Activated CD4-positive, alpha-beta T cell treated with anti-CD3 and anti-CD28 coated beads for 36 hours (primary cell): ENCODE measurements around the gene ULBP3. TPM values are rescaled to one million over a fixed set of nuclear protein-coding genes. Genes with fewer than 3 reads are reported as not detected.
A peak's percentile ranks its signal among the peaks of the same experiment; 100 is the strongest.
"Not testable (repeated sequence)": the region's sequence is repeated elsewhere in the genome, so short reads cannot be mapped to it uniquely, and the experiment has no call there.

ENCODE experiments used
- ATAC-seq: fragments of 200-7000 bp; cut with Tn5 transposase; one replicate; pipeline ENCODE4 v1.10.0; 2021; ENCODE audit warnings: mild to moderate bottlenecking, moderate library complexity
- CTCF ChIA-PET: fragments of 350-600 bp; sonication (Branson Sonifier 250); formaldehyde crosslinking; loops from one replicate; lab custom pipeline; 2021; ENCODE audit warnings: antibody characterized with exemption; lab: Charles Lee
- POLR2A ChIA-PET: fragments of 350-600 bp; sonication (Branson Sonifier 250); formaldehyde crosslinking; loops from one replicate; lab custom pipeline; 2021; ENCODE audit warnings: antibody characterized with exemption, inconsistent platforms; lab: Charles Lee
- DNase-seq: peaks from one replicate; pipeline ENCODE4 v3.0.0-alpha.2; 2020
- H3K27ac Mint-ChIP-seq: one replicate; pipeline ENCODE4 v1.8.0; 2021; ENCODE audit warnings: mixed read lengths
- H3K27me3 Mint-ChIP-seq: one replicate; pipeline ENCODE4 v1.8.0; 2021; ENCODE audit warnings: mixed read lengths
- H3K36me3 Mint-ChIP-seq: one replicate; pipeline ENCODE4 v1.8.0; 2021; ENCODE audit warnings: low read depth, mixed read lengths
- H3K4me1 Mint-ChIP-seq: one replicate; pipeline ENCODE4 v1.8.0; 2021; ENCODE audit warnings: mixed read lengths
- H3K4me3 Mint-ChIP-seq: one replicate; pipeline ENCODE4 v1.8.0; 2021; ENCODE audit warnings: mild to moderate bottlenecking, moderate library complexity, mixed read lengths
- H3K9me3 Mint-ChIP-seq: one replicate; pipeline ENCODE4 v1.8.0; 2021; ENCODE audit warnings: low read depth, mixed read lengths
- intact Hi-C, 2 experiments: fragments of 100-400 bp; cut with DNase I in 1 of 2; cut with micrococcal nuclease in 1 of 2; formaldehyde crosslinking; loops; one replicate each; pipeline versions ENCODE4 v1.14.2 to v1.15.1; 2022 to 2024; cut with DNase I, micrococcal nuclease
- total RNA-seq, 2 experiments: library from RNA; stranded (reverse); gene quantifications; one replicate each; pipeline ENCODE4 v1.2.3, GENCODE V29; 2021

The ULBP3 gene
- total RNA-seq, 2 experiments from 2014 or later: 0.46 to 0.77 TPM

GRCh38 chr6:150076196-150076893, 7.4 kb upstream of the ULBP3 start:
- Mint-ChIP-seq H3K4me3 (no peak overlapping the region), H3K4me1 (peaks cover 25% of the 10 kb centered on the region), H3K27me3 (peaks cover 34% of the 10 kb centered on the region), H3K36me3 (no peaks in the 10 kb centered on the region), H3K9me3 (no peaks in the 10 kb centered on the region), H3K27ac (no peak overlapping the region)
- POLR2A ChIA-PET: no interaction called here
- peak; percentile 23 for ATAC-seq
- intact Hi-C loops: loop anchor here in 1 of 2 experiments (10.0 kb wide), 1 partner anchor 168 kb away; no protein-coding TSS in a partner anchor
- CTCF ChIA-PET: interaction anchor here (1.1 to 7.7 kb wide), 3 partner anchors 11 to 318 kb away, joined by 3 to 56 read pairs (median 3); no protein-coding TSS in a partner anchor
- no peak for DNase-seq

- H3K27ac Mint-ChIP-seq: no peak overlapping the region
- no peaks in the 10 kb centered on the region for H3K36me3 Mint-ChIP-seq
- ChIA-PET POLR2A (no interaction called here), CTCF (interaction anchor here (0.6 kb wide), 1 partner anchor 123 kb away, joined by 3 read pairs; no protein-coding TSS in a partner anchor)
- no peak for ATAC-seq
- peaks cover 32% of the 10 kb centered on the region for H3K27me3 Mint-ChIP-seq
- H3K4me3 Mint-ChIP-seq: no peak overlapping the region
- H3K9me3 Mint-ChIP-seq: no peaks in the 10 kb centered on the region
- intact Hi-C loops: loop anchor here in 1 of 2 experiments (10.0 kb wide), 1 partner anchor 170 kb away; no protein-coding TSS in a partner anchor
- H3K4me1 Mint-ChIP-seq: peaks cover 22% of the 10 kb centered on the region
- no peak for DNase-seq
These were observed 6.1 kb upstream of the ULBP3 start for GRCh38 chr6:150075034-150075421.

DNA sequence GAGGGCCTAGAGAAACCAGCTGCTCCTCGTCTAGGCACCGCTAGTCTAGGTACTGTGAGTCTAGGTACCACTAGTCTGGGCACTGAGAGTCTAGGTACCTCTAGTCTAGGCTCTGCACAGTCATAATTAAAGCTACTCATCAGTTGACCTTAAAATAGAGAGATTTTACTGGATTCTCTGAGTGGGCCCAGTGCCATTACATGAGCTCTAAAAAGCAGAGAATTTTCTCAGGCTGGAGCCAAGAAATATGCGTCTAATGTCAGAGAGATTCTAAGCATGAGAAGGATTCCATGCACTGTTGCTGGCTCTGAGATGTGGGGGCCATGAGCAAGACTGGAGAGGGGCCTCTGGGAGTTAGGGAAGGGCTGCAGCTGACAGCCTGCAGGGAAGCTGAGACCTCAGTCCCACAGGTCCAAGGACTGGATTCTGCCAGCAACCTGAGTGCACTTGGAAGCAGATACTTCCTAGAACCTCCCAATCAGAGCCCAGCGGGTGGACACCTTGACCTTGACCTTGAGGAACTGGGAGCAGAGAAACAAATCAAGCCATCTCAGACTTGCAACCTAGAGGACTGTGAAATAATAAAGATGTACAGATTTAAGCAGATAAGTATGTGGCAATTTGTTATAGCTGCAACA, 5.6 kb upstream of the ULBP3 start:
- intact Hi-C loops: loop anchor here in 1 of 2 experiments (10.0 kb wide), 1 partner anchor 170 kb away; no protein-coding TSS in a partner anchor
- POLR2A ChIA-PET, H3K4me3 Mint-ChIP-seq, DNase-seq, H3K27ac Mint-ChIP-seq, ATAC-seq, H3K36me3 Mint-ChIP-seq, H3K9me3 Mint-ChIP-seq: not testable (repeated sequence)
- CTCF ChIA-PET: interaction anchor here (0.6 kb wide), 2 partner anchors 123 to 236 kb away, joined by 3 read pairs; no protein-coding TSS in a partner anchor
- peaks cover 17% of the 10 kb centered on the region for H3K4me1 Mint-ChIP-seq
- H3K27me3 Mint-ChIP-seq: peaks cover 32% of the 10 kb centered on the region

GRCh38 chr6:150072201-150072600, 3.3 kb upstream of the ULBP3 start:
- ChIA-PET CTCF (interaction anchor here (0.8 to 2.1 kb wide), 4 partner anchors 9 to 321 kb away, joined by 3 to 8 read pairs (median 6); no protein-coding TSS in a partner anchor), POLR2A (no interaction called here)
- Mint-ChIP-seq H3K27ac (no peak overlapping the region), H3K9me3 (no peaks in the 10 kb centered on the region), H3K4me1 (peaks cover 17% of the 10 kb centered on the region), H3K4me3 (no peak overlapping the region), H3K36me3 (no peaks in the 10 kb centered on the region), H3K27me3 (peaks cover 24% of the 10 kb centered on the region)
- ATAC-seq (peak; percentile 31), DNase-seq (peak; percentile 70)
- intact Hi-C loops: loop anchor here in 1 of 2 experiments (10.0 kb wide), 1 partner anchor 173 kb away; no protein-coding TSS in a partner anchor

DNA sequence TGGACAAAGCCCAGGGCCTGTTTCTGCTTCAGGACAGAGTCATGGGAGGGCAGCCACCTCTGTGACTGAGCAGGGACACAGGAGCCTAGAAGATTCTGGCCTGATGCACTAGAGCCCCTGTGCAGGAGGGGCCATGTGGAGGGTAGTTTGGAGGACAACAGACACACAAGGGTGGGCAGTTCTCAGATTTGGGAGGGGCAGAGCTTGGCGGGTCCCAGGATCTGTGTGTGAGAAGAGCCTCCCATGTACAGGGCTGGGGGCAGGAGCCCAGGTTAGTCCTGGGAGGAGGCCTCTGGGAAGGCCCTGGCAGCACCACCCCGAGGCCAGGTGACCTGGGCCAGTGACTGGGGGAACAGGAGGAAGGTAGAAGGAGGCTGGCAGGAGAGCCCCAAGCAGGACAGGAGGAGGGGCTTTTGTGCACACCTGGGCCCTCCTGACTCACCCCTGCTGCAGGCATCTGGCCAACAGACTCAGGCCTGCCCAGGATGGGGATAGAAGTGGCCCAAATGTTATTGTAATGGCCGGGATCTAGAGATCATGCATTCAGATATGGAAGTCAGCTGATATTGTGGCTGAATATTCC, 1.4 kb upstream of the ULBP3 start:
- ATAC-seq: no peak
- Mint-ChIP-seq H3K27me3 (peaks cover 26% of the 10 kb centered on the region), H3K27ac (no peak overlapping the region), H3K36me3 (no peaks in the 10 kb centered on the region), H3K4me3 (no peak overlapping the region), H3K4me1 (peaks cover 9% of the 10 kb centered on the region), H3K9me3 (no peaks in the 10 kb centered on the region)
- ChIA-PET POLR2A (no interaction called here), CTCF (interaction anchor here (0.6 to 2.1 kb wide), 26 partner anchors 9 to 761 kb away, joined by 3 to 24 read pairs (median 4); no protein-coding TSS in a partner anchor)
- no peak for DNase-seq
- intact Hi-C loops: loop anchor here (2.0 to 10.0 kb wide), 2 partner anchors 174 to 264 kb away; no protein-coding TSS in a partner anchor

GRCh38 chr6:150069706-150070105, 785 bp upstream of the ULBP3 start:
- Mint-ChIP-seq H3K27ac (no peak overlapping the region), H3K4me3 (no peak overlapping the region), H3K9me3 (no peaks in the 10 kb centered on the region), H3K36me3 (no peaks in the 10 kb centered on the region), H3K27me3 (peaks cover 21% of the 10 kb centered on the region), H3K4me1 (peaks cover 9% of the 10 kb centered on the region)
- ChIA-PET POLR2A (no interaction called here), CTCF (interaction anchor here (1.7 to 1.8 kb wide), 2 partner anchors 164 to 293 kb away, joined by 5 to 6 read pairs; no protein-coding TSS in a partner anchor)
- DNase-seq (peak; percentile 19), ATAC-seq (no peak)
- intact Hi-C loops: loop anchor here (1.0 to 10.0 kb wide), 4 partner anchors 65 to 265 kb away; no protein-coding TSS in a partner anchor

- H3K9me3 Mint-ChIP-seq: no peaks in the 10 kb centered on the region
- ChIA-PET POLR2A (no interaction called here), CTCF (interaction anchor here (0.7 to 1.6 kb wide), 5 partner anchors 13 to 127 kb away, joined by 3 to 4 read pairs (median 3); no protein-coding TSS in a partner anchor)
- no peak for ATAC-seq
- no peak overlapping the region for H3K27ac Mint-ChIP-seq
- peaks cover 9% of the 10 kb centered on the region for H3K4me1 Mint-ChIP-seq
- H3K36me3 Mint-ChIP-seq: no peaks in the 10 kb centered on the region
- H3K27me3 Mint-ChIP-seq: peaks cover 10% of the 10 kb centered on the region
- intact Hi-C loops: loop anchor here in 1 of 2 experiments (2.0 kb wide), 1 partner anchor 63 kb away; no protein-coding TSS in a partner anchor
- H3K4me3 Mint-ChIP-seq: peak overlapping the region; percentile 60
- DNase-seq: peak; percentile 16
These were observed 770 bp downstream of the ULBP3 start for GRCh38 chr6:150068151-150068550.

- H3K4me1 Mint-ChIP-seq: peaks cover 7% of the 10 kb centered on the region
- ATAC-seq (no peak), DNase-seq (no peak)
- H3K27ac Mint-ChIP-seq: no peak overlapping the region
- no peaks in the 10 kb centered on the region for H3K9me3 Mint-ChIP-seq
- intact Hi-C loops: no loop called here
- peaks cover 4% of the 10 kb centered on the region for H3K27me3 Mint-ChIP-seq
- H3K4me3 Mint-ChIP-seq: no peak overlapping the region
- ChIA-PET CTCF (no interaction called here), POLR2A (no interaction called here)
- H3K36me3 Mint-ChIP-seq: no peaks in the 10 kb centered on the region
These were observed 3.8 kb downstream of the ULBP3 start for GRCh38 chr6:150065083-150065482.

- Mint-ChIP-seq H3K36me3 (no peaks in the 10 kb centered on the region), H3K4me1 (peaks cover 8% of the 10 kb centered on the region), H3K4me3 (no peak overlapping the region), H3K27me3 (peaks cover 10% of the 10 kb centered on the region), H3K9me3 (no peaks in the 10 kb centered on the region), H3K27ac (no peak overlapping the region)
- ATAC-seq (no peak), DNase-seq (no peak)
- ChIA-PET CTCF (no interaction called here), POLR2A (no interaction called here)
- intact Hi-C loops: no loop called here
These were observed 5.3 kb downstream of the ULBP3 start for GRCh38 chr6:150063640-150064039.

GRCh38 chr6:150059973-150060372, 8.9 kb downstream of the ULBP3 start:
- POLR2A ChIA-PET, H3K4me3 Mint-ChIP-seq, H3K27ac Mint-ChIP-seq, H3K4me1 Mint-ChIP-seq, H3K9me3 Mint-ChIP-seq, H3K36me3 Mint-ChIP-seq, intact Hi-C loops: not testable (repeated sequence)
- H3K27me3 Mint-ChIP-seq: peaks cover 21% of the 10 kb centered on the region
- CTCF ChIA-PET: interaction anchor here (2.1 kb wide), 1 partner anchor 11 kb away, joined by 7 read pairs; no protein-coding TSS in a partner anchor
- peak; percentile 30 for DNase-seq
- peak; percentile 65 for ATAC-seq

GRCh38 chr6:150058986-150059385, 9.9 kb downstream of the ULBP3 start:
- Mint-ChIP-seq H3K36me3 (no peaks in the 10 kb centered on the region), H3K4me3 (no peak overlapping the region), H3K9me3 (no peaks in the 10 kb centered on the region), H3K4me1 (peaks cover 8% of the 10 kb centered on the region), H3K27me3 (peaks cover 30% of the 10 kb centered on the region), H3K27ac (no peak overlapping the region)
- ATAC-seq: no peak
- POLR2A ChIA-PET: no interaction called here
- intact Hi-C loops: no loop called here
- no peak for DNase-seq
- CTCF ChIA-PET: interaction anchor here (2.1 kb wide), 1 partner anchor 12 kb away, joined by 7 read pairs; no protein-coding TSS in a partner anchor
